ENCODE measurements around the gene HEG1.

HEG1 gene

DNA sequence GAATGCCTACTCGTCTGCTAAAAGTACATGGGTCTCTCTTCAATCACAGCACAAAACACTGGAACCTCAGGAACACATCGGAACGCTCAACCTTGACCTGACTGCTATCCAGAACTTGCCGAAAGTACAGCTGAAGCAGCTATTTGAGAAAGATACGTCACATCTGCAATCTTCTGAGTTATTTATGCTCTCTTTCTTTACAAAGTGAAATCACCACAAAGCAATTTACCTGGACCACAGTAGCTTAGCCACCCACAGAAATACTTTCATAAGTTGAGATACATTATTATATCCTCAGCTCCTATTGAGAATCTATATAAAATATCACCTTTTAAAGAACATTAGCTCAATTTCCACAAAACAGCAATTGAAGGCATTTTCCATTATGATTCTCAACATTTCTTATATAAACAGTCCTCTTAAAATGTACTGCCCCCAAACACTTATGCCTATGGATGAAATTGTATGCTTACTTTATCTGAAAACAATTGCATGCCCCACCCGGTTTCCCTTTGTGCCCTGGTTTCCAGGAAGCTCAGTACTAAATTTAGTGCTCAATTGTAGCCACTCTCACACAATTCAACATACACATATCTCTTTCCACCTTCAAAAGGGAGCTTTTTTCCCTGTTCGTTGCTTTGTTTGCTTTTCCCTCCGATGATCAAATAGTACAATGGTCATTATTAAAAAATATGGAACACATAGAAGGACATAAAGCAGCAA lies 31.8 kb downstream of the HEG1 start:
- no peak overlapping the region for H3K27ac ChIP-seq
- no peak for DNase-seq (ENCODE audit: low read depth, low spot score)

DNA sequence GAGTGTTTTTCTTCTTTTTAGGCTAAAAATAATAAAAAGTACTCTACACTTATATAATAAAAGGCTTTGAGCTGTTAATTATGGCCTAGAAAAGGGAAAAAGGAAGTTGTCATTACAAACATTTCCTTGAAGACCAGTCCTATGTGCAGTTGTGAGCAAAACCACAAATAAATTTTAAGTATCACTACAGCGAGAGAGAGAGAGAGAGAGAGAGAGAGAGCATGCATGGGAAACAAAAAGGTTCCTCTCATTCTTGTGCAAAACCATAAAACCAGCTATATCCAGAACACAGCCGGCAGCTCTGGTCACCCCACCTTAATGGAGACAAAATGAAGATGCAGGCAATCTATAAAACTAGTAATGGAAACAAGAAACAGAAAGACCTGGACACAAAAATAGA lies 33.6 kb downstream of the HEG1 start:
- H3K27ac ChIP-seq = no peak overlapping the region
- no peak for DNase-seq (ENCODE audit: low read depth, low spot score)

DNA sequence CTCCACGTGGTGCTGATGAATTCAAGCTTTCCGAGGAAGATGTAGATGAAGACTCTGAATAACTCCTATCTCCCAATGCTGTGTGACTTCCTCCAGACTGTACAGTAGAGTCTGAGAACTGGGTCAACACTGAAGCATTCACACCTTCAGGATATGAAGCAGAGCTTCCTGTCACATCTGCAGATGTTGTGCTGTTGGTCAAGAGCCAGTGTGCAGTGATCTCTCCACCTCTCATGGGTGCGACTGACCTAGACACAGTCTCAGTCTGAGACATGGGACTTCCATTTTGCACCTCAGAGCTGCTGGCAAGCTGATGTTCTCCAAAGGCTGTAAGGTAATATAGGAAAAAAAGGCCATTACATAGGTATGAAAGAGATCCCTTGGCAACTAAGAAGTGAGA lies 36.5 kb downstream of the HEG1 start:
- no peak for DNase-seq (ENCODE audit: low read depth, low spot score)
- H3K27ac ChIP-seq = no peak overlapping the region

DNA sequence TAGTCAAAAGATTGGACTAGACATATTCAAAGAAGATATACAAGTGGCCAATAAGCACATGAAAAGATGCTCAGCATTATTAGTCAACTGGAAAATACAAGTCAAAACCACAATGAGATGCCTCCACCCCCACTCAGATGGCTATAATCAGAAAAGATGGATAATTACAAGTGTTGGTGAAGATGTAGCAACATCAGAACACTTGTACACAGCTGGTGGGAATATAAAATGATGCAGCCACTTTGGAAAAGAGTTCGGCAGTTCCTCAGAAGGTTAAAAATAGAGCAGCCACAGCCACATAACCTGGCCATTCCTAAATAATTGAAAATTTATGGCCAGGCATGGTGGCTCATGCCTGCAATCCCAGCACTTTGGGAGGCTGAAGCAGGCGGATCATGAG lies 38.4 kb downstream of the HEG1 start:
- no peak for DNase-seq (ENCODE audit: low read depth, low spot score)
- no peak overlapping the region for H3K27ac ChIP-seq

DNA sequence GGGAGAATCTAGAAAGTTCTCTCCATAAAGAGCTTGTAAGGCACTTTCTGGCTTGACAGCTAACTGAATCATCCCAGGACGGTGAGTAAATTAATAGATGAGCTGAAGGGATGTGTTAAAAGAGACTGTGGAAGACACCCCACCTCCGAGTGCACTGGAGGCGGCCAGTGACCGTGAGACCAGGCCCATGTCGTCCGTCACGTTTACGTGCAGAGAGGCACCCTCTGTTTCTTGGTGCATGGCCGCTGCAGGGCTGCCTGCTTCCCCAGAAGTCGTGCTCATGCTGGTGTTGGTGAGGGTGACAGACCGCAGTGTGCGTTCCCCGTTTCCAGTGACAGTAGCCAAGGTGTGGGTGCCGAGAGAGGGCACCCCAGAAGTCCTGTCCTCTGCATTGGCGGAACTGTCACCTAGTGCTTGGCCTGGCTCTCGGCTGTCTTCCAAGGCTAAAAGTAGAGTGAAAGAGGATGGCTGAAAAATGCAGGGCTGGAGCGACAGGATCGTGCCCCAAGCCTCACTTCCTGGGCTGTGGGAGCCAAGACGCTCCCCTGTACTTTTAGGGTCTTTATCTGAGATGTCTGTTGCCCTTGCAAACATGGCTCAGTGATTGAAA lies 41.1 kb downstream of the HEG1 start:
- no peak overlapping the region for H3K27ac ChIP-seq
- DNase-seq (ENCODE audit: low read depth, low spot score) = no peak

DNA sequence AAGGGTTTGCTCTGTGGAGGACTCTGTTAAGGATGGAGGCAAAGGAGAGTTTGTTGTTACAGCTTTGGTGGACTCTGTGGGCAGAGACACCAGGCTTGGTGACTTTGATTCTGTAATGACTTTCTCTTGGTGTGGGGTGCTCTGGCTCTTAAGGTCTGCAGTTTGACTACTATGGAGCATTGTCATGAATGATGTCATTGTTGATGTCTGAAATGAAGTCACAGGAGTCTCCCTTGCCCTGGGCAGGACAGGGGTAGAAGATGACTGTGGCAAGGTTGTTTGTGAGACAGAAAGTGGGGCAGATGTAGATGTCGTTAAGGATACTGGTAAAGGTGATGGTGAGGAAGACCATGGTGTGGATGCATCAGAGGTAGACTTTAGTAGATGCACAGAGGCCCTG lies 42.7 kb downstream of the HEG1 start:
- no peak overlapping the region for H3K27ac ChIP-seq
- no peak for DNase-seq (ENCODE audit: low read depth, low spot score)

DNA sequence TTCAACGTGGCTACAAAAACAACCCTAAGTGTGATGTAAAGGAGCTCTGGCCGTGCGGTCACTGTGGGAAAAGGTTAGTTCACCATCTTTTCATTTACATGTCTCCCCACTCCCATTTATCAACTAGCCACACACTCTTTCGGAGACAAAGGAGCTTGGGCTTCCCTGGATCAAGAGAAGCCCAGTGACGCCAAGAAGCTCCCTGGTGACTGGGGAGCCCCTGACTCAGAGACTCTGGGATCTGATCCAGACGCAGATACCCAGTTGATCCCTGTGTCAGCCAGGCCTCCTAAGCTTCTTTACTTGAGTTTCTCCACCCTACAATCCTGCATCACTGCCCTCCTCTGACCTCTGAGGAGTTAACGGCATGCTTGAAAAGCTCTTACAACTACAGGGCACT lies 43.9 kb downstream of the HEG1 start:
- no peak overlapping the region for H3K27ac ChIP-seq
- DNase-seq (ENCODE audit: low read depth, low spot score) = no peak

DNA sequence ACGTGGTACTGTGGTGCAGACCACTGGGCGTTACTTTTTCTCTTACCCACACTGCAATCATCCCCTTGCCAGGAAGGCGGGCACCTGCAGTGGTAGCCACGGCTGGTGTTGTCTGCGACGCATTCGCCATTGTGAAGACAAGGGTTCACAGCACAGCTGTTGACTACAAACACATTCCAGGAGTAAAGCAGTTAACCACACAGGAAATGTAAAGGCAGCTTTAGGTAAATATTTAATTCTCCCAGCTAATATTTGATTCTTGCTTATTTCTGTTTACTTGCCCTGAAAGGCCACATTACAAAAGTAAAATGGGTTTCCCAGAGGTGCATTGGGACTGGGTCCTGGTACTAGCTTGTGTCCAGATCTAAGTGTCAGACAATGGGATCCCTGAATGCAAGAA lies 45.4 kb downstream of the HEG1 start:
- no peak overlapping the region for H3K27ac ChIP-seq
- no peak for DNase-seq (ENCODE audit: low read depth, low spot score)

DNA sequence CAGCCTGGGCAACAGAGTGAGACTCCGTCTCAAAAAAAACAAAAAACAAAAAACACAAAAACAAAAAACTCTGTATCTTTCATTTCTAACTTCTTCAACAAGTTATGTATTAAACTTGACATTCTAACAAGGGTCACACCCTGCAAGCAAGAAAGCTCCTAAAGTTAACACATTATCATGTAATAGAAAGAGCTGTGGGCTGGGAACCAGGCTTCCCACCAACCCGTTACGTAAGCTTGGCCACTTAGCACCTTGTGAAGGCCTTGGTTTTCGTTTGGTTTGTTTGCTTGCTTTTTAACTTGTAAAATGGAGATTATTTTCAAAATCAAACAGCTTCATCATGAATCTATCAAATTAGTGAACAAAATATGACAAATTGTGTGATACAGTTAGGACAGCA lies 47.0 kb downstream of the HEG1 start:
- DNase-seq (ENCODE audit: low read depth, low spot score) = no peak
- no peak overlapping the region for H3K27ac ChIP-seq

DNA sequence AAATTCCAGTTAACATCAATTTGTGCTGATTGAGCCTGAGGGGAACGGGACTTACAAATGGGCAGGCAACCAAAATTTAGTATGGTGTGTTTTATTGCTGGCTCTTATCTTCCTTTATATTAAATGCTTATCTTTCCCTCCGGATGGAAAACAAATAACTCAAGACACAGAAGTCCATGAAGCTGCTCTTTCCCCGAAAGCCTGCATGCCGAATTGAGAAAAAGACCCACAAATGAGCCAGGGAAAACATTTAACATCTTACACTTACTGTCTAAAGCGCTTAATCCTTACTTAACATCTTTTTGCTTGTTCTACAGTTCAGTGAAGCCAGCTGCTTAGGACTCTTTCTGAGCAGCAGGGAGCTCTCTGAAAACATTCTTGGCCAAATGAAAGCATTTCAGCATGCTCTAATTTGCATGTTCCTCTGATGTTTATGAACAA lies 49.5 kb downstream of the HEG1 start:
- H3K27ac ChIP-seq = no peak overlapping the region
- DNase-seq (ENCODE audit: low read depth, low spot score) = no peak

DNA sequence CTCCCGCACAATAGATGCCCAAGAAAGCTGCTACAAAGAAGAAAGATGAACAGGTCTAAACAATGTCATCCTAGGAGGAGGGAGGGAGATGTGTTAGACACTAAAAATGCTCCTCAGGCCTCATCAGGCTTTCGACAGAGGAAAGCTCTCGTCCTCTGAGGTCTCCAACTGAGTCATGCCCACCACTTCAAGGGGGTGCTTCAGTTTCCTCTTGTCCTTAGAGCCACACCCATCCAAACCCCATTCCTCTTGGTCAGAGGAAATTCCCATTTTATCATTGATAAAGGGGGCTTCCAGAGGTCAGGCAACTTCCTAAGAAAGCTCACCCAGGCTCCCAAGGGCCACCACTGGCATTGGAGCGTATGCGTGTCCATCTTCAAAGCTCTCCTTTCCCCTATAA lies 50.1 kb downstream of the HEG1 start:
- no peak for DNase-seq (ENCODE audit: low read depth, low spot score)
- no peak overlapping the region for H3K27ac ChIP-seq

DNA sequence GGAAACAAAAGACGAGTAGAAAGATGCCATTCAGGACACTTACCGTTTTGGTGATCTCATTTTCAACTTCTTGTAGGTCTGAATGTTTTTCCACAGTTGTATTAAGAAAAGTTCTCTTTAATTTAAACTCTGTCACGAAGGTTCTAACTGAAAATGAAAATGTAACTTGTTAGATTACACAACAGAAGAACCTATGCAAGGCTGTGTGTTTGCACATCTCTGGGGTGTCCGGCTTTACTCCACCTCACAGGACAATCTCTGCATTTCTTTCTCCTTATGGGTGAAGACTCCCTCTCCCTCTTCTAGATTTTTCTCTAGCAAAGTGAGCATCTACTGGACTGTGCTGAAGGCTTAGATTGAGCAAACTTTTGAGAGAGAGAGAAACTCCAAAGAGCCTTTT lies 50.6 kb downstream of the HEG1 start:
- DNase-seq (ENCODE audit: low read depth, low spot score) = no peak

DNA sequence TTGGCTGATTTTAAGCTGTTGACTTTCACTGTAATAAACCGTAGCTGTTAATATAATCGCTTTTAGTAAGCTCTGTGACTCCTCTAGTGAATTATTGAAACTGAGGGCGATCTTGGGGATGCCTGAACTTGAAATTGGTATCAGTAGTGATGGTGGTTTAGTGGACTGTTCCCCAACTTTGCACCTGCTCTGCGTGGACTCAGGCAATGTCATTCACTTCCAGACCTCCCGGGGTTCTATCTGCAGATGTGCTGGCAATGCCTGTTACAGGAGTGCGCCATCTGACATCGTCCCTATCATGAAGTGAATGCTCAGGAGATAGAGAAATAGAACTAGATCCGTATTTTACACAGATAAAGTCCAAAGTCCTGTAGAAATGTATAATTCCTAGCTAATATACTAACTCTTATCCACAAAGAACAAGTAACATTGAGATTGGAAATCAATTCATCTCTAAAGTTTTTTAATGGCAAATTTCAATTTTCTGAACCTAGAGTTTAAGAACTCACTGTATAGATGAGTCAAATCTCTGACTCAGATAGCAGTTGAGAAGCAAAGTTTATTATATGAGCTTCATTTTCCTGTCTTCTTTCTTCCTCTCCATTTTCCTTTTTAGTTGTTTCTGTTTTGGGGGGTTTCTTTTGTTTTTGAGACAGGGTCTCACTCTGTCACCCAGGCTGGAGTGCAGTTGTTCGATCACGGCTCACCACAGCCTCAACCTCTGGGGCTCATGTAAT lies 51.8 kb downstream of the HEG1 start:
- no peak overlapping the region for H3K27ac ChIP-seq
- no peak for DNase-seq (ENCODE audit: low read depth, low spot score)

More for the DNA sequence above, 50.6 kb downstream of the HEG1 start:
- H3K27ac ChIP-seq = no peak overlapping the region

DNA sequence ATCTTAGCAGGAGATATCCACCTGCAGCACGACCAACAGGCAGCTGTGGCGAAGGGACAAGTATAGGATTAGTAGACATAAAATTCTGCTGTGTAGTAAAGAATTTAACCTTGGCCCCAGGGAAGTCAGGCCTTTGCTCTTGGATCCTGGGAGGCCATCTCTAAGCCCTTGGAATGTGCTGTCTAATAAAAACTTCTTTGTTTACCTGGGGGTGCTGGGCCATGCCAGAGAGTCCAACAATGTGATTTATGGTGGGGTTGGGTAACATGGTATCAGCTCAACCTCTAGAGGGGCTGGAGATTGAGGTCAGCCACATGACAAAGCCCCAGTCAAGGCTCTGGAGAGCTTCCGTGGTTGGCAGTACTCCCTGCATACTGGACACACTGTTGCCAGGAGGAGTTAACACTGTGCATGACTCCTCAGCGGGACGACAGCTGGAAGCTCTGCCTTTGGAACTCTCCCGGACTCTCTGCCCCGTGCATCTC lies 52.4 kb downstream of the HEG1 start:
- H3K27ac ChIP-seq = no peak overlapping the region
- no peak for DNase-seq (ENCODE audit: low read depth, low spot score)

DNA sequence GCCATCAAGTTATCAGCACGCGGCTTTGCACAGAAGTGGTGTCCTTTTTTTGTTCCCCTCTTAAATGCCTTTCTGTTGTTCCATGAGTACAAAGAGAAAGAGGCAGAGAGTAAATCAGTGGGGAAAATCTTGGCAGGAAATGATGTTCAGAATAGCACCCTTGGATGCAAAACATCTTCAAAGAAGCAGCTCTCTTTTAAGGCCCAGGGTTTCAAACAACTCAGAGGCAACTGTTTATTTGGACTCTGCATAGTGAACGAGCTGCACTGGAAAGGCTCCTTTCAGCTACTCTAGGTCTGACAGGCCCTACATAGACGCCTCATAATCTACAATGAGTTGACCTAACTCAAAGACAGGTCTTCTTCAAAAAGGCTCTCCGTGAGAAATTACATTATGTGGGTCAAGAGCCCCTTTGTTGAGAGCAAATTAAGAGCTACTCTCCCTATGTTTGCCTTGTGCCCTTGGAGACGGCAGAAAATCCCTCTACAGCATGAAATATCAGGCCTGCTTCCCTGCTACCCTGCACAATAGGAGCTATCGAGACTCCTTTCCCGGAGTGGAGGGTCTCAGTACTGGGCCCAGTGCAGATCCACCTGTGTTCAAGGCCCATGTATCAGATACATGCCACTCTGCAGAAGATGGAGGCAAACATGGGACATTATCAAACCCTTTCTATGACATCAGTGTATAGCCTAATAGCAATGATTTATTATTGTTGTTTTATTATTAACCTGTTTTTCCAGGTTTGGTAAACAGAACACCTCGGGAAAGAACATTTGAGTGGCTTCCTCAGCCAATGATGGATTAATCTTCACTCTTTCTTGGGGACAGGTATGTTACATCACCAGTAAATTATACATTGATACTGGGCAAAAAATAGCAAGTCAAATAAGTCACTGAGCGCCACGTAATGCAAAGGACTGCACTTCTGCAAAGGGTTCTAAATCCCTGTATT lies 53.1 kb downstream of the HEG1 start:
- no peak for DNase-seq (ENCODE audit: low read depth, low spot score)
- H3K27ac ChIP-seq = no peak overlapping the region

DNA sequence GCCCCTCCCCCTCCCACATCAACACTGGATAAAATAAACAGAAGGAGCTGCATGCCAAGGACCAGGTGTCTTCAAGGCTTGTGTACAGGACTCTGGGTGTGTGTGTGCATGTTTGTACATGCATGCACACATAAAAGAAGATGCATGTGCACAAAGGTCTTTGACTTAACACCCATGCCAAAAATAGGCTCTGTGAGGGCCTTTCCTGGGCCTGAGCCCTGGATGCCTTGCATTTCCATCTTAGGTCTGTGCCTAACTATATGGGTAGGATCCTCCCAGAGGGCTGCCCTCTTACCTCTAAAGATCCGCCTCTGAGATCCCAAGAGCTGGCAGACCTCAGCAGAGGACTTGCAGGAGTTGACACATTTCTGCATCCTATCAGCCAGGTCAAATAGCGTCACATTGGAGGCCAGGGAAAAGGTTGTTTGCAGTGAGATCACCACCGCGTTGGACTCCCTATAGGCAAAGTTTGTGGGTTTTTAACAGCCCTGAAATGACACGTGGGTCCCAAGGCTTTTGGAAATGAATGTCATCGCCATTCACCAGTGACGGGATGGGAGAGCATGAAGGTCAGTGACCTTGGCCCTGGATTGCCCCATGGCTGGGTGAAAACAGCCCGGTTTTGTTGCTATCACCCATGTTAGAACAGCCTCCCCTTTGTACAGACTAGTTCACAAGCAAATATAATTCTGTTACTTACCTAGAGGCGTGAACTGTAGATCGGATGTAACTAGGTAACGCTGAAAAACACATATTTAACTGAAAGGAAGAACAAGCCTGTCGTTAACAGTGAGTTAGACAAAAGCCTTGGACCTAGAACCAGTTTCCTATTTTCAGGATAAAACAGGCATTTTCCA lies 54.0 kb downstream of the HEG1 start:
- no peak overlapping the region for H3K27ac ChIP-seq
- DNase-seq (ENCODE audit: low read depth, low spot score) = no peak

DNA sequence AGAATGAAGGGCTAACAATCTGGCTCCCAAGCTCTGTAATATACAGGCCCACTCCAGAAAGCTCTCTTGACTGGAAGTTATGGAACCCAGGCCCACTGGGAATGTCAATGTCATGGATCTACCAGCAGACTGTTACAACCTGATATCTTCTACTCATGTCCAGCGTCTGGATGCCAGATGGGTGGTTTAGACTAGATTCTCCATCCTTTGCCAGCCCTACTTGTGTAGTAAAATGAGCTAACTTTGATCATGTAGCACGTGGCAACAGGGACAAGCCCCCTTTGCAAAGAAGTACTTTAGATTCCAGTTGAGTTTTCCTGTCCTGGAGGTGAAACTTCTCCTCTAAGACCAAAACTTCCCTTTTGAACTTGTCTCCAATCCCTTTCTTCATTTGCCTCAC lies 55.1 kb downstream of the HEG1 start:
- no peak overlapping the region for H3K27ac ChIP-seq
- no peak for DNase-seq (ENCODE audit: low read depth, low spot score)

DNA sequence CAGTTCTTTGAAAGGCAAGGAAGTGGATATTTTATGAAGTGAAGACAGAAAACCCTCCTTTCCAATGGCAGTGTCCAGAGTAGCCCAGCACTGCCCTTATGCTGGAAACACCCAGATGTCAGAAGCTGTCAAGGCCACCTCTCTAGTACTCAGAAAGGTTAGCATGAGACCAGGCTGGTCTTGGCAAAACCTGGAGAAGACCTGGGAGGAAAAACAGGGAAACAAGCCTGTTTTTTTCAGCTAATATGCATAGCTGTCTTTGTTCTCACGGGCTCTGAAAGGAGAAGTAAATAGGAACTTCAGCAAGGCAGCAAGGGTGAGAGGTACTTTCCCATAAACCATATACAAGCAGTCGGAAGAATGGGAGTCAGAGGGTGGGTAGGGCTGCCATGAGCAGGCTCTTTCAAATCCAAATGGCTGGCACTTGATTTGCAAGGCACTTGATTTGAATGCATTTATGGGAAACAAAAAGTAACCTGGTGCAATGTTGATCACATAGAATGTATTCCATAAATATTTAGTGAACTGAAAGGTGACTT lies 55.8 kb downstream of the HEG1 start:
- H3K27ac ChIP-seq = no peak overlapping the region

DNA sequence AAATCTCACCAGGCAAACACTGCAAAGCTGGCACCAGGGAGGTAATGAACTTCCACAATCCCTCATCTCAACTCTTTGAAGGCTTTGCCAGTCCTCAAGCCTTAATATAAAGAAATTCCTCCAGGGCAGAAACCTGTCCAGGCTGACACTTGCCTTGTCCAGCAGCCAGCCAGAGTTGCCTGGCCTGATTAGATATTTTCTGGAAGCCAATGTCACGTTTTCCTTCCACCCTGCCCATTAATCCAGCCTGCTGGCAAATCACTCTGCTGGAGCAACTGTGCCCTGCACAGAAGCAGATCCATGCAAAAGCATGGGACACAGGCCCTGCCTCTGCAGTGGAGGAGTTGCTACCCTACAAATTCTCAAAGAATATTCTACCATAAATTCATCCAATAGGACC lies 56.5 kb downstream of the HEG1 start:
- H3K27ac ChIP-seq = no peak overlapping the region
- no peak for DNase-seq (ENCODE audit: low read depth, low spot score)

More for the DNA sequence above, 55.8 kb downstream of the HEG1 start:
- no peak for DNase-seq (ENCODE audit: low read depth, low spot score)
